ENCODE measurements around the gene DLGAP1. TPM values are rescaled to one million over a fixed set of nuclear protein-coding genes. Genes with fewer than 3 reads are reported as not detected.

DLGAP1 gene
- total and polyA plus RNA-seq, 2 of the 8 experiments (the other 6 are each of a cell fraction or from before 2014, with no cell fraction given): 11.8 to 16.9 TPM

GRCh38 chr18:3967359-3968180 lies 487.5 kb downstream of the DLGAP1 start:
- TF ChIP-seq ATF3 (IDR thresholded peaks at IDR 0.05; ENCODE audit: insufficient read depth, low read depth, low read length): peak; percentile 67
- no peak for TF ChIP-seq NANOG (IDR thresholded peaks at IDR 0.05; ENCODE audit: insufficient read depth, low read depth, low read length, poor library complexity, severe bottlenecking)
- no peak for TF ChIP-seq BCL11A (IDR thresholded peaks at IDR 0.05; ENCODE audit: low read depth in 2 of 2, low read length in 2 of 2)
- H3K4me1 ChIP-seq (replicated peaks in 1 of 4; ENCODE audit: control insufficient read depth in 3 of 4, insufficient read depth in 4 of 4, low read length in 3 of 4): peaks cover 0 to 8% (median 7%) of the 10 kb centered on the region in 4 experiments; a peak in 4 of 7 replicates

More at GRCh38 chr18:3967359-3968180, 487.5 kb downstream of the DLGAP1 start:
- H3K18ac ChIP-seq (ENCODE audit: extremely low read depth, low read length): no peak overlapping the region
- H3K9me3 ChIP-seq (ENCODE audit: insufficient read depth in 2 of 2, low read depth in 1 of 2, low read length in 1 of 2): no peaks in the 10 kb centered on the region
- ChIA-PET POLR2A (ENCODE audit: partially characterized antibody) (interaction anchor here (1.0 kb wide), 1 partner anchor 224 kb away, joined by 3 read pairs; no protein-coding TSS in a partner anchor), CTCF (ENCODE audit: partially characterized antibody) (interaction anchor here (0.8 to 1.7 kb wide), 8 partner anchors 21 to 197 kb away, joined by 3 to 9 read pairs (median 4); no protein-coding TSS in a partner anchor)
- H2BK12ac ChIP-seq (ENCODE audit: low read depth, low read length): no peak overlapping the region
- H4K91ac ChIP-seq (replicated peaks; ENCODE audit: insufficient read length, low read length): no peak overlapping the region
- no peak overlapping the region for H4K8ac ChIP-seq (ENCODE audit: extremely low read depth, insufficient read depth, low read length)
- no peak overlapping the region for H3K27ac ChIP-seq (ENCODE audit: low read depth, low read length)
- H3K79me2 ChIP-seq (ENCODE audit: control insufficient read depth in 1 of 2, insufficient read depth in 2 of 2, low read length in 2 of 2): no peaks in the 10 kb centered on the region
- H3K23me2 ChIP-seq (ENCODE audit: low read depth, low read length): no peaks in the 10 kb centered on the region
- DNase-seq (ENCODE audit: low read depth in 1 of 2, low spot score in 2 of 2): no peak
- H2AFZ ChIP-seq (ENCODE audit: low read length): no peak overlapping the region
- H3K27me3 ChIP-seq (replicated peaks in 1 of 4; ENCODE audit: control insufficient read depth in 3 of 4, extremely low read depth in 1 of 4, insufficient read depth in 3 of 4, low read length in 3 of 4): no peaks in the 10 kb centered on the region
- H2BK15ac ChIP-seq (ENCODE audit: low read length): no peak overlapping the region
- no peak overlapping the region for H3K4me2 ChIP-seq (ENCODE audit: insufficient read depth in 1 of 2, low read depth in 2 of 2, low read length in 2 of 2)
- no peak overlapping the region for H2BK120ac ChIP-seq (replicated peaks; ENCODE audit: low read depth, low read length)
- no peak overlapping the region for H4K5ac ChIP-seq (ENCODE audit: insufficient read length, low read depth, low read length)
- no peaks in the 10 kb centered on the region for H3K36me3 ChIP-seq (ENCODE audit: control insufficient read depth in 2 of 4, insufficient read depth in 4 of 4, low read length in 3 of 4)
- no peak for FAIRE-seq
- no peak overlapping the region for H3K4ac ChIP-seq (replicated peaks; ENCODE audit: insufficient read length, low read depth, low read length)
- no peaks in the 10 kb centered on the region for H4K20me1 ChIP-seq (replicated peaks in 1 of 2; ENCODE audit: control insufficient read depth in 1 of 2, insufficient read depth in 2 of 2, low read length in 2 of 2)
- 61% methylated on average over 4 of the region's 4 CpGs; no CpG with 5 or more reads in 1 of the 2 experiments for WGBS, 2 experiments (ENCODE audit: extremely low coverage in 1 of 2, insufficient coverage in 1 of 2, insufficient read length in 1 of 2, insufficient replicate concordance in 2 of 2, low coverage in 1 of 2, low lambda C conversion rate in 2 of 2, missing lambda C conversion rate in 1 of 2)
- H3K4me3 ChIP-seq (ENCODE audit: extremely low read depth in 1 of 4, insufficient read depth in 2 of 4, low read depth in 3 of 4, low read length in 4 of 4): no peak overlapping the region
- no peak overlapping the region for H2BK5ac ChIP-seq (ENCODE audit: low read depth, low read length)
- no peak overlapping the region for H2AK5ac ChIP-seq (ENCODE audit: low read depth, low read length)
- H3K9ac ChIP-seq (replicated peaks in 1 of 4; ENCODE audit: extremely low read depth in 1 of 4, low read depth in 3 of 4, low read length in 3 of 4): no peak overlapping the region
- no peaks in the 10 kb centered on the region for H3K79me1 ChIP-seq (ENCODE audit: low read depth, low read length)
- H3K14ac ChIP-seq (ENCODE audit: insufficient read length): no peak overlapping the region
- H2BK20ac ChIP-seq (ENCODE audit: low read length): no peak overlapping the region
- H3K56ac ChIP-seq (replicated peaks; ENCODE audit: insufficient read length, low read depth, low read length): no peak overlapping the region
- no peak overlapping the region for H3K23ac ChIP-seq (ENCODE audit: insufficient read length)
